GM12875 (cell line): ENCODE results near the gene HSDL1.
A peak's percentile ranks its signal among the peaks of the same experiment; 100 is the strongest.

Experiments
- H3K4me3 ChIP-seq: one replicate; pipeline ENCODE4 v1.5.1; 2011; ENCODE audit warnings: low read depth, low read length, control low read depth
- CTCF ChIP-seq: IDR thresholded peaks from 2 replicates; pipeline ENCODE4 v1.5.1; 2011; ENCODE audit warnings: low read depth, mild to moderate bottlenecking, control low read depth, inconsistent platforms, low read length, moderate library complexity, borderline replicate concordance; ENCODE audit not compliant: insufficient read depth

The HSDL1 gene

GRCh38 chr16:84150926-84151325, 5.9 kb upstream of the HSDL1 start:
- H3K4me3 ChIP-seq: no peak overlapping the region
- TF ChIP-seq CTCF: no peak

- H3K4me3 ChIP-seq: peak overlapping the region; percentile 79
- TF ChIP-seq CTCF: 0 out of 2 replicates have a peak, but pooled peaks have one; percentile 19
Observed at GRCh38 chr16:84144209-84144858, 643 bp downstream of the HSDL1 start.

GRCh38 chr16:84143784-84144199, 1.2 kb downstream of the HSDL1 start:
- TF ChIP-seq CTCF: no peak
- peak overlapping the region; percentile 79 for H3K4me3 ChIP-seq

GRCh38 chr16:84143081-84143480, 1.9 kb downstream of the HSDL1 start:
- TF ChIP-seq CTCF: no peak
- no peak overlapping the region for H3K4me3 ChIP-seq

GRCh38 chr16:84141143-84141670, 3.8 kb downstream of the HSDL1 start:
- H3K4me3 ChIP-seq: no peak overlapping the region
- peak; percentile 45; the same call in 1 of the 2 replicates for TF ChIP-seq CTCF

GRCh38 chr16:84139628-84140258, 5.2 kb downstream of the HSDL1 start:
- no peak for TF ChIP-seq CTCF
- no peak overlapping the region for H3K4me3 ChIP-seq
